ENCODE results near the gene NFX1.

GRCh38 chr9:33340186-33340585, 49.9 kb downstream of the NFX1 start:
- TF ChIP-seq CTCF (IDR thresholded peaks at IDR 0.05; ENCODE audit: low read depth, low read length, missing input control): no peak
- TF ChIP-seq, protein P1, sequence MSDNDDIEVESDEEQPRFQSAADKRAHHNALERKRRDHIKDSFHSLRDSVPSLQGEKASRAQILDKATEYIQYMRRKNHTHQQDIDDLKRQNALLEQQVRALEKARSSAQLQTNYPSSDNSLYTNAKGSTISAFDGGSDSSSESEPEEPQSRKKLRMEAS (IDR thresholded peaks at IDR 0.05): no peak

Data from liver (tissue), 2 donors.